ENCODE data around the gene WDR91.

DNA sequence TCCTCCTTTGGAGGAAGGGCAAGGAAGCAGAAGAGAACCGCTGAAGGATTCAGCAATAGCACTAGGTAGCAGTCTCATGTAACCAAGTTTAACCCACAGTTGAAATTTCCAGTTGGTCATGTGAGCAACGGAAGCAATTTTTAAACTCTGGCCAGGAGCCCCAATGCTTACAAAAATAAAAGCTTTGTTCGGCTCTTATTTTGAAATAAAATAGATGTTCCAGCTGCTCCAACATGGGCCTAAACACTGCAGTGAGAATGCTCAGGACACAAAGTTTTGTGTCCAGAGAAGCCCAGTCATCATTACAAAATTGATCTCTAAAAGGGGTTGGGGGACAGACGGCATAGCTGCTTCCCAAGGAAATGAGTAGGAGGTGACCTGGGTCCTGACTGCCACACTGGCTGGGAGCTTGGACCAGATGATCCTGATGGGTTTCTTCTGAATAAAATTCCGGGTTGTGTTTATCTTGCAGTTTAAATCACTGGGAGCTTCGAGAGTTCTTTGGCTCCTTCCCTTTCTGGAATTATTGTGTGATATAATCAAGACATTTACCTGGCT, 63.9 kb downstream of the WDR91 start:
- TF ChIP-seq, protein P1, sequence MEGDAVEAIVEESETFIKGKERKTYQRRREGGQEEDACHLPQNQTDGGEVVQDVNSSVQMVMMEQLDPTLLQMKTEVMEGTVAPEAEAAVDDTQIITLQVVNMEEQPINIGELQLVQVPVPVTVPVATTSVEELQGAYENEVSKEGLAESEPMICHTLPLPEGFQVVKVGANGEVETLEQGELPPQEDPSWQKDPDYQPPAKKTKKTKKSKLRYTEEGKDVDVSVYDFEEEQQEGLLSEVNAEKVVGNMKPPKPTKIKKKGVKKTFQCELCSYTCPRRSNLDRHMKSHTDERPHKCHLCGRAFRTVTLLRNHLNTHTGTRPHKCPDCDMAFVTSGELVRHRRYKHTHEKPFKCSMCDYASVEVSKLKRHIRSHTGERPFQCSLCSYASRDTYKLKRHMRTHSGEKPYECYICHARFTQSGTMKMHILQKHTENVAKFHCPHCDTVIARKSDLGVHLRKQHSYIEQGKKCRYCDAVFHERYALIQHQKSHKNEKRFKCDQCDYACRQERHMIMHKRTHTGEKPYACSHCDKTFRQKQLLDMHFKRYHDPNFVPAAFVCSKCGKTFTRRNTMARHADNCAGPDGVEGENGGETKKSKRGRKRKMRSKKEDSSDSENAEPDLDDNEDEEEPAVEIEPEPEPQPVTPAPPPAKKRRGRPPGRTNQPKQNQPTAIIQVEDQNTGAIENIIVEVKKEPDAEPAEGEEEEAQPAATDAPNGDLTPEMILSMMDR (IDR thresholded peaks at IDR 0.05; ENCODE audit: low read length): no peak
- no peak for TF ChIP-seq EZH2 (IDR thresholded peaks at IDR 0.05; ENCODE audit: borderline replicate concordance, low read length)

Measured in OCI-LY1 (cell line).